Activated CD8-positive, alpha-beta memory T cell treated with anti-CD3 and anti-CD28 coated beads, Interleukin-2, amount 50 U/mL, for 4 hours (primary cell): ENCODE data around the gene ASXL1.

Experiments used
- DNase-seq: peaks from one replicate; pipeline ENCODE4 v3.0.0-alpha.2; 2020

ASXL1 gene

GRCh38 chr20:32442630-32443373 is 84.7 kb downstream of the ASXL1 start:
- DNase-seq = no peak

GRCh38 chr20:32443386-32443974 is 85.3 kb downstream of the ASXL1 start:
- no peak for DNase-seq

GRCh38 chr20:32444474-32445220 is 86.5 kb downstream of the ASXL1 start:
- DNase-seq = no peak

GRCh38 chr20:32445539-32446273 is 87.6 kb downstream of the ASXL1 start:
- DNase-seq = no peak

- DNase-seq = no peak
Observed at GRCh38 chr20:32446301-32447100, 88.4 kb downstream of the ASXL1 start.

- no peak for DNase-seq
Observed at GRCh38 chr20:32447136-32448027, 89.3 kb downstream of the ASXL1 start.

GRCh38 chr20:32448306-32449056 is 90.3 kb downstream of the ASXL1 start:
- DNase-seq = no peak

GRCh38 chr20:32449057-32449889 is 91.1 kb downstream of the ASXL1 start:
- DNase-seq = no peak

GRCh38 chr20:32449890-32450401 is 91.8 kb downstream of the ASXL1 start:
- no peak for DNase-seq

GRCh38 chr20:32450484-32451061 is 92.4 kb downstream of the ASXL1 start:
- DNase-seq = no peak

- DNase-seq = no peak
Observed at GRCh38 chr20:32451340-32451681, 93.2 kb downstream of the ASXL1 start.

- no peak for DNase-seq
Observed at GRCh38 chr20:32451682-32452461, 93.7 kb downstream of the ASXL1 start.

- DNase-seq = no peak
Observed at GRCh38 chr20:32452776-32453466, 94.8 kb downstream of the ASXL1 start.

- no peak for DNase-seq
Observed at GRCh38 chr20:32453467-32454163, 95.5 kb downstream of the ASXL1 start.

GRCh38 chr20:32454164-32455145 is 96.3 kb downstream of the ASXL1 start:
- DNase-seq = no peak
